NB4 (cell line): ENCODE data around the gene SLC6A18.

Source experiments
- DNase-seq: peaks from one replicate; pipeline ENCODE4 v3.0.0; 2010; ENCODE audit warnings: low read depth
- H3K4me3 ChIP-seq: one replicate; pipeline ENCODE4 v1.5.1; 2011; ENCODE audit warnings: mild to moderate bottlenecking, low read depth, low read length, moderate library complexity
- CTCF ChIP-seq: IDR thresholded peaks from one replicate; pipeline ENCODE4 v1.5.1; 2012; ENCODE audit warnings: low read depth, low read length
- MAX ChIP-seq: IDR thresholded peaks from 2 replicates; pipeline ENCODE4 v1.6.1; 2011; ENCODE audit warnings: low read depth, low read length
- MYC ChIP-seq: IDR thresholded peaks from 2 replicates; pipeline ENCODE4 v1.6.1; 2011; ENCODE audit warnings: low read depth, low read length
- POLR2A ChIP-seq: IDR thresholded peaks from 2 replicates; pipeline ENCODE4 v1.6.1; 2011; ENCODE audit warnings: mild to moderate bottlenecking; ENCODE audit not compliant: insufficient read length; ENCODE audit errors: extremely low read depth

The SLC6A18 gene

GRCh38 chr5:1185629-1186350 lies 39.4 kb upstream of the SLC6A18 start:
- DNase-seq, result no peak
- TF ChIP-seq MYC (no peak), CTCF (no peak), POLR2A (no peak), MAX (no peak)
- no peak overlapping the region for H3K4me3 ChIP-seq

GRCh38 chr5:1186351-1187233 lies 38.6 kb upstream of the SLC6A18 start:
- TF ChIP-seq MAX, result no peak
- TF ChIP-seq POLR2A, result no peak
- no peak for DNase-seq
- no peak overlapping the region for H3K4me3 ChIP-seq

GRCh38 chr5:1187234-1187949 lies 37.8 kb upstream of the SLC6A18 start:
- DNase-seq, result no peak
- no peak overlapping the region for H3K4me3 ChIP-seq
- no peak for TF ChIP-seq CTCF
- no peak for TF ChIP-seq MAX
- TF ChIP-seq POLR2A, result no peak
- no peak for TF ChIP-seq MYC

- DNase-seq, result no peak
- H3K4me3 ChIP-seq, result no peak overlapping the region
- TF ChIP-seq MYC (no peak), POLR2A (no peak), CTCF (no peak), MAX (no peak)
Observed at GRCh38 chr5:1187950-1188334, 37.2 kb upstream of the SLC6A18 start.

- DNase-seq, result no peak
- H3K4me3 ChIP-seq, result no peak overlapping the region
- no peak for TF ChIP-seq POLR2A
- TF ChIP-seq MYC, result no peak
- no peak for TF ChIP-seq MAX
- no peak for TF ChIP-seq CTCF
Observed at GRCh38 chr5:1188464-1188863, 36.7 kb upstream of the SLC6A18 start.

- no peak overlapping the region for H3K4me3 ChIP-seq
- DNase-seq, result no peak
- TF ChIP-seq POLR2A (no peak), MYC (no peak), CTCF (no peak), MAX (no peak)
Observed at GRCh38 chr5:1189269-1189668, 35.9 kb upstream of the SLC6A18 start.
